NB4 (cell line): ENCODE data around the gene MSRB3.

Experiments
- DNase-seq: peaks from one replicate; pipeline ENCODE4 v3.0.0; 2010; ENCODE audit warnings: low read depth
- H3K4me3 ChIP-seq: one replicate; pipeline ENCODE4 v1.5.1; 2011; ENCODE audit warnings: mild to moderate bottlenecking, low read depth, low read length, moderate library complexity
- MYC ChIP-seq: IDR thresholded peaks from 2 replicates; pipeline ENCODE4 v1.6.1; 2011; ENCODE audit warnings: low read depth, low read length
- POLR2A ChIP-seq: IDR thresholded peaks from 2 replicates; pipeline ENCODE4 v1.6.1; 2011; ENCODE audit warnings: mild to moderate bottlenecking; ENCODE audit not compliant: insufficient read length; ENCODE audit errors: extremely low read depth
- TF ChIP-seq, protein P1 (sequence below): IDR thresholded peaks from one replicate; pipeline ENCODE4 v1.5.1; 2012; ENCODE audit warnings: low read depth, low read length
- TF ChIP-seq, protein P2 (sequence below): IDR thresholded peaks from 2 replicates; pipeline ENCODE4 v1.6.1; 2011; ENCODE audit warnings: low read depth, low read length

Gene MSRB3

DNA sequence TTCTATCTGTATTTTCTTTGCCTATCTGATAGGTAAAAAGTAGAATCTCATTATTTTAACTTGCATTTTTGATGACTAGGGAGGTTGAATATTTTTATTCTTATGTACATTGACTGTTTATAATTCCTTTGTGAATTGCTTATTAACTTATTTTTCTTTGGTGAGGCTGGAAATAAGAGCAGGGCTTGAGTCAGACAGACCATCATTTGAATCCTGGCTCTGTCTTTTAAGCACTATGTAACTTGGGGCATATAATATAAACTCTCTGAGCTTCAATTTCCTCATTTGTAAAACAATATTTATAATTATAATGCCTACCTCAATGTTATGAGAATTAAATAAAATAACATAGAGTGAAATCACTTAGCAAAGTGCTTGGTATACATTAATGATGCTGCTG is 108.9 kb downstream of the MSRB3 start:
- no peak overlapping the region for H3K4me3 ChIP-seq
- TF ChIP-seq, protein P1, sequence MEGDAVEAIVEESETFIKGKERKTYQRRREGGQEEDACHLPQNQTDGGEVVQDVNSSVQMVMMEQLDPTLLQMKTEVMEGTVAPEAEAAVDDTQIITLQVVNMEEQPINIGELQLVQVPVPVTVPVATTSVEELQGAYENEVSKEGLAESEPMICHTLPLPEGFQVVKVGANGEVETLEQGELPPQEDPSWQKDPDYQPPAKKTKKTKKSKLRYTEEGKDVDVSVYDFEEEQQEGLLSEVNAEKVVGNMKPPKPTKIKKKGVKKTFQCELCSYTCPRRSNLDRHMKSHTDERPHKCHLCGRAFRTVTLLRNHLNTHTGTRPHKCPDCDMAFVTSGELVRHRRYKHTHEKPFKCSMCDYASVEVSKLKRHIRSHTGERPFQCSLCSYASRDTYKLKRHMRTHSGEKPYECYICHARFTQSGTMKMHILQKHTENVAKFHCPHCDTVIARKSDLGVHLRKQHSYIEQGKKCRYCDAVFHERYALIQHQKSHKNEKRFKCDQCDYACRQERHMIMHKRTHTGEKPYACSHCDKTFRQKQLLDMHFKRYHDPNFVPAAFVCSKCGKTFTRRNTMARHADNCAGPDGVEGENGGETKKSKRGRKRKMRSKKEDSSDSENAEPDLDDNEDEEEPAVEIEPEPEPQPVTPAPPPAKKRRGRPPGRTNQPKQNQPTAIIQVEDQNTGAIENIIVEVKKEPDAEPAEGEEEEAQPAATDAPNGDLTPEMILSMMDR, result no peak
- no peak for TF ChIP-seq MYC
- no peak for TF ChIP-seq POLR2A
- TF ChIP-seq, protein P2, sequence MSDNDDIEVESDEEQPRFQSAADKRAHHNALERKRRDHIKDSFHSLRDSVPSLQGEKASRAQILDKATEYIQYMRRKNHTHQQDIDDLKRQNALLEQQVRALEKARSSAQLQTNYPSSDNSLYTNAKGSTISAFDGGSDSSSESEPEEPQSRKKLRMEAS, result no peak
- no peak for DNase-seq

DNA sequence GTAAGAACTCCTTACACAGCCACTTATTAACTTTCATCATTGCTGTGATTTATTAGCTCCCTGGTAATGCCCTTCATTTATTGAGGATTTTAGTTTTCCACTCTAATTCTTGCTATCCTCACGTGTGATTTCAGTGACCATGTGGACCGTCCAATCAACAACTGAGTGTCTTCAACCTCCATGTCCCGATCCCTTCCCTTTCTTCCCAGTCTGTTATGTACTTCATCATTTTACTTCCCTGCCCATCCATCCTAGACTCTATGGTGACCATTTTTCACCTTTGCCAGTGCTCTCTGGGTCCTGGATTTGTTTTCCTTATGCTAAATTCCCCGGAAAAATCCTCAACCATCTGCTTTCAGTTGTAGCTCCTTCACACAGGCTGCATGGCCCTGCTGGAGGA is 111.0 kb downstream of the MSRB3 start:
- DNase-seq, result no peak

DNA sequence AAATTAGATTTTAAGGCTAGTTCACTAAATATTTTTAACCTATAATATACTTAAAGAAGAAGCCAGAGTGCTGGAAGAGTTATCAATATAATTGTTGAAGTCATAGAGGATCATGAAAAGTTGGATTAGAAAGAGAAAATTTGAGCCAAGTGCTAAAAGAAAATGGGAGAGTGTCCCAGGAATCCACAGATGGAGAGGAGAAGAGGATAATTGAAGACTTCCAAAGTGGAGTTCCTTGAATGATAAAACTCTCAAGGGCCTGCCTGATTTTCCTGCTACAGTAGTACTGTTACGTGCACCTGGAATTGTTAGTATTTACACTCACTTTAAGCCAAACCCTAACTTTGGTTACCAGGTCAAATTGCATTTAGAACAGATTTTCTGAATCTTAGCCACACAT is 113.2 kb downstream of the MSRB3 start:
- TF ChIP-seq, protein P1, result no peak
- TF ChIP-seq, protein P2, result no peak
- no peak for TF ChIP-seq MYC
- TF ChIP-seq POLR2A, result no peak
- DNase-seq, result no peak
- H3K4me3 ChIP-seq, result no peak overlapping the region

More for the DNA sequence above, 111.0 kb downstream of the MSRB3 start:
- H3K4me3 ChIP-seq, result no peak overlapping the region
- no peak for TF ChIP-seq MYC
- TF ChIP-seq, protein P2, result no peak
- TF ChIP-seq POLR2A, result no peak
- TF ChIP-seq, protein P1, result no peak

DNA sequence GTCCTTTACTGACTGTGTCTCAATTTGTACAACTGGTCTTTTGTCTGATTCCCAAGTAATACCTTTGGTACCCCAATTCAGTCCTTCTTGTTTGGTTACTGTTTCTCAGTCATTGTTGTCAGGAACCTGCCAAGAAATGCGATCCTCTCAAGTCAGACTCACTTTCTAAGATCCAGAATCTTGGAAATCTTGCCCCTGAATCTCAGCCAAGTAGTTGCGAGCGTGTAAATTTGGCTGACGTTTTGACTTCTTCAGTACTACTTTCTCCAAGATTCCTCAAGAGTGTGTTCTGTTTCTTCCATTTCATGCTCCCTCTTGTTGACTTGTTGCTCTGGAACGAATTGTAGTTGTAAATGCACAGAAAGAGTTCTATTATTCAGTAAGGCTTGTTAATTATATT is 114.0 kb downstream of the MSRB3 start:
- no peak overlapping the region for H3K4me3 ChIP-seq
- DNase-seq, result no peak
- TF ChIP-seq MYC, result no peak

DNA sequence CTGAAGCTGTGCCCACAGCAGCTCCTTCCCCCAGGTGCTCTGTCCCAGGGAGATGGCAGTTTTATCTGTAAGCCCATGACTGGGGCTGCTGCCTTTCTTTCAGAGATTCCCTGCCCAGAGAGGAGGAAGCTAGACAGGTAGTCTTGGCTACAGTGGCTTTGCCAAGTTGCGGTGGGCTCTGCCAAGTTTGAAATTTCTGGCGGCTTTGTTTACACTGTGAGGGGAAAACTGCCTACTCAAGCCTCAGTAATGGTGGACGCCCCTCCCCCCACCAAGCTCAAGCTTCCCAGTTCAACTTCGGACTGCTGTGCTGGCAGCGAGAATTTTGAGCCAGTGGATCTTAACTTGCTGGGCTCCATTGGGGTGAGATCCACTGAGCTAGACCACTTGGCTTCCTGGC is 124.7 kb downstream of the MSRB3 start:
- no peak for TF ChIP-seq POLR2A
- TF ChIP-seq, protein P1, result no peak
- TF ChIP-seq, protein P2, result no peak
- no peak for TF ChIP-seq MYC
- DNase-seq, result no peak
- H3K4me3 ChIP-seq, result no peak overlapping the region

DNA sequence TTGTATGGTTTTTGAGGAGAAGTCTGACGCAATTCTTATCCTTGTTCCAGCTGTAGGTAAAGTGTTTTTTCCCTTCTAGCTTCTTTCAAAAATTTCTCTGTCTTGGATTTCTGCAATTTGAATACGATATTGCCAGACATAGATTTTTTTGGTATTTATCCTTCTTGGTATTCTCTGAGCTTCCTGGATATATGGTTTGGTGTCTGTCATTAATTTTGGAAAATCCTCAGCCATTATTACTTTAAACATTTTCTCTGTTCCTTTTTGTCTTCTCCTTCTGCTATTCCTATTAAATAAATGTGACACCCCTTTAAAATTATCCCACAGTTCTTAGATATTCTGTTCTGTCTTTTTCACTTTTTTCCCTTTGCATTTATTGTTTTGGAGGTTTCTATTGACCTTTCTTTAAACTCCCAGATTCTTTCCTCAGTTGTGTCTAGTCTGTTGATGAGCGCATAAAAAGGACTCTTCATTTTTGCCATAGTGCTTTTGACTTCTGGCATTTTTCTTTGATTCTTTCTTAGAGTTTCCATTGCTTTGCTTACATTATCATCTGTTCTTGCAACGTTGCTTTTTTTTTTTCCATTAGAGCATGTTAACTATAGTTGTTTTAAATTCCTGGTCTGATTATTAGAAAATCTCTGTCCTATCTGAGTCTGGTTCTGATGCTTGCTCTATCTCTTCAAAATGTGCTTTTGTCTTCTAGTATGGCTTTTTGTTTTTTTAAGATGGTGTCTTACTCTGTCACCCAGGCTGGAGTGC is 129.1 kb downstream of the MSRB3 start:
- no peak for DNase-seq
- TF ChIP-seq, protein P1, result no peak
- TF ChIP-seq MYC, result no peak
- no peak for TF ChIP-seq POLR2A
- TF ChIP-seq, protein P2, result no peak
- H3K4me3 ChIP-seq, result no peak overlapping the region
